Measurements from ENCODE around the gene FAM78A.
"Not testable (repeated sequence)": the region's sequence is repeated elsewhere in the genome, so short reads cannot be mapped to it uniquely, and the experiment has no call there.

FAM78A gene

DNA sequence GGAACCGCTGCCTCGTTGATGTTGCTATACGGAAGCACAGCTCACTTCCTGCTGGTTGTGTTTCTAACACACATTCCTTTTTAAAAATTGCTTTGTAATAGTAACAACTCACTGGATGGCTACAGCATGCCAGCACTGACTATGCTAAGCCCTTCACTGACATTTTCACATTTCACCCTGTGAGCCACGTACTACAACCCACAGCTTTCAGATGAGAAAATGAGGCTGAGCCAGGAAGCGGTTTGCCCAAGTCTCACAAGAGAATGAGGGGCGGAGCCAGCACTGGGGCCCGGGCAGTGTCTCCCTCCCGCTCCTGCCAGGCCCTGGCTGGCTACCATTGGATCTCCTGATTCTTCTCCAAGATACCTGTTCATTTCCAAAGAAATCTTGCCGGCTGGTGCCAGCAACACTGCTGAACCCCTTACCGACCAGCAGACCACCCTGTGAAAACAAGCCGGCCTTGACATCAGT is 38.3 kb downstream of the FAM78A start:
- peak; percentile 92 for DNase-seq (ENCODE audit: low read depth)

DNA sequence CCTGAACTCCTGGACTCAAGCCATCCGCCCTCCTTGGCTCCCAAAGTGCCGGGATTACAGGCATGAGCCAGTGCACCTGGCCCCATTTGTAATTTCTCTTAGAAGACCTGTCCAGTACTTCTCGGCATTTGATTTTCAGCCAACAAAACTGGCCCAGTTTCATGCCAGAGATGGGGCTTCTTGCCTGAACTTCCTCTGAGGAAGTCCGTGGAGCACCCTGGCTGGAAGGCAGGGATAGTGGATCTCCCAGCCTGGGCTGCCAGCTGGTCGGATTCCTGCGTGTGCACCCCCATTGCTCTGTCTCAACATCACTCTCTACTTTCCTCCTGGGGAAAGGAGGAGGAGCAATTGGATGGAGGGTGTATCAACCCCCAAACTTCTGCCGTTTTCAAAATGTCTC is 39.0 kb downstream of the FAM78A start:
- DNase-seq (ENCODE audit: low read depth), result no peak

DNA sequence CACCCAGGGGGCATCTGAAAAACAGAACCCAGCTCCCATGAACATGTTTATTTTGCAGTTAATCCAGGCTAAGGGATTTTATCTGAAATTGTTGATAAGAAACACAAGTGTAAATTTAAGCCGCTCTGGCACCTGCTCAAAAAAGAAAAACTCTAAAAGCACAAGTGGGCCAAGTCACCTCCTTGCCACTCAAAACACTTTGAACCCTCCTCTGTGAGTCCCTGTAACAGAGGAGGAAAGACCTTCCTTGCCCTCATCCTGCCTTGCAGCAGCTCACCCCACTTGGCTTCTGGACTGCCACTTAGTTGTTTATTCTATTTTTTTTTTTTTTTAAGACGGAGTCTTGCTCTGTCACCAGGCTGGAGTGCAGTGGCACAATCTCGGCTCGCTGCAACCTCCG is 39.5 kb downstream of the FAM78A start:
- DNase-seq (ENCODE audit: low read depth), result no peak

DNA sequence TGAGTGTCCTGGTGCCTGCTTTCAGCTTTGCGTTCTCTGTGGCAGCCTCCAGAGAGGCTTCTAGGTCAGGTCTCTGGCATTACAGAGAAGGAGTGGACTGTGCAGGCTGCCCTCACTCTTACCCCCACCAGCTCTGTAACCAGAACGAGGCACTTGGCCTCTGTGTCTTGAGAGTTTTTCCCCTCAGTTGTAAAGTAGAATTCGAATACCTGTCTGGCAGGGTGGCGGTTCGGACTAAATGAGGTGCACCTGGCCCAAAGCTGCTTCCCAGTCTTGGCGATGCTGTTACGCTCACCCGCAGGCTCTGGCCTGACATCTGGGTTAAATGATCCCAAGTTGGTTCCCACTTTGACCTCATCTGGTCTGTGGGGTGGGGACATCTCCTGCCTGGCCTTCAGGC is 40.1 kb downstream of the FAM78A start:
- no peak for DNase-seq (ENCODE audit: low read depth)

DNA sequence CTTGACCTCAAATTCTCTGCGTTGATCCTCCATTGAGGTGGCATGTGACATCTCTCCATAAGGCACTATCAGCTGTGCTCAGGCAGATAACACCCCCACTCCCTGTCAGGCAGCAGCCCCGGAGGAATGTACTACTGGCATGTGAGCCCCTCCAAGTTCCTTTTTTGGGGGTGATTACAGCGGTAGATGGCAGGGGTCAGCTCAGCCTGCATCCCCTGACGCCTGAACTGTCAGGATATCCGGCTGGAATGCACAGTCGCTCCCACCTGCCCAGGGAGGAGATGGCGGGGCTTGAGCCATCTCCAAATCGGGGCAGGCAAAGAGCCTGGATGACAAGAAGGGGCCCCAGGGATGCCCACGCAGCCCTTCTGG is 40.8 kb downstream of the FAM78A start:
- DNase-seq (ENCODE audit: low read depth), result no peak

DNA sequence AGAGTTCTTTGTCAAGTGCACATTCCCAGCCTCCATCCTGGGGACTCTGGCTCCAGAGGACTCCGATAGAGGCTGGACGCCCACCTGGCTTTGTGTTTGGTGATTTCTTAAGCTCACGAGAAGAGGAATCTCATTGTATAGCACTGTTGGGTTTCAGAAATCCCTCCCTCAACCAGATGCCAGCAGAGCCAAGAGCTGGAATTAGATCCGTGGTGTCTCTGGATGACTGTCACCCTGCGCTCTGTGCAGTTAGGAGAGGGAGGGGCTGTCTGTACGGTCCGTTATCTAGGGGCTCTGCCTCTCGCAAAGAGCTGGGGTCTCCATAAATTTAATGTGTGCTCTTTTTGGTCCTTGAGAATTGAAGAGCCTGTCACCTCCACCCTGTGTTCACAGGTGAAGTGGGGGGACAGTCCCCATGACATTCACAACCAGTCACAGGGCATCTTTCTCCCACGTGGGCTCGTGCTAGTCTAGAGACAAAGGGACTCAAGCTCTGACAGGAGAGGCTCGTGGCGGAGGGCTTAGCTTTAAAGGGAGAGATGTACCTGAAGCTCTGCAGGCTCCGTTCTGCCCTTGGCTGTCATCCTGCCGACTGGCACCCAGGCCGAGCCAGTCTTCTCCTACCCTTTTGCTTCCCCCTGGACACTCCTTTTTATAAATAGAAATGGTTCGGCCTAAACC is 41.4 kb downstream of the FAM78A start:
- DNase-seq (ENCODE audit: low read depth), result no peak

DNA sequence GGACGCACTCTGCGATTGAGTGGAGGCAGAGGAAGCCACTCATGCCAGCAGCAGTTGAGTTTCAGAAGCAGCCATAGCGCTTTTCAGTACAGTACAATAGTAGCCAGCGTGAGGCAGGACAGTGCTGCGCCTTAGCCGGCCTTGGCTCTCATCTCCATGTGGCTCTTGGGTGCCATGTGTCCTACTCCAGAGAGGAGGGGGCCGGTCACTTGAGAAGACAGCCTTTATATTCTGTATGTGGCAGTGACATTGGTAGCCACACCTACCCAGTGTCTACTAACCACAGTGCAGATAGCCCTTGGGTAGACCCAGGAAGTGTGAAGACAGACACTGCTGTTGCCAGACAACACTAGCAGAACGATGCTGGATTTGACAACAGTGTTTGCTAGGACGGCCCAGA is 42.3 kb downstream of the FAM78A start:
- DNase-seq (ENCODE audit: low read depth), result no peak

DNA sequence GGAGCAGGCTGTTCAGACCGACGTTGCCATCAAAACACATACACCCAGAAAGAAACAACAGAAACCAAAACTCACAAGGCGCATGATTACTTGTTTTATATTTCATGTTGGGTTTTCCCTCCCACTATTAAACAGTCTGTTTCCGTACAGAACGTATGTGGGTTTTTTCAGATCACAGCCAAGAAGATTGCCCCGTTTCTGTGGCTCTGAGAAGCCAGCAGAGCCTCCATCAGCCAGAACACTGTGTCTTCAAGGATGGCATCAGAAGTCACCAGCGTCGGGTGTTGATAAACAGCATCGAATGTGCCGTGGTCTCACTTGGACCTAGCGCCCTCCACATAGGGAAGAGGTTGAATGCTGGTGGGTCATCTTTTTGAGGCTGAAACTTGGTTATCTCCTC is 42.8 kb downstream of the FAM78A start:
- DNase-seq (ENCODE audit: low read depth), result no peak

DNA sequence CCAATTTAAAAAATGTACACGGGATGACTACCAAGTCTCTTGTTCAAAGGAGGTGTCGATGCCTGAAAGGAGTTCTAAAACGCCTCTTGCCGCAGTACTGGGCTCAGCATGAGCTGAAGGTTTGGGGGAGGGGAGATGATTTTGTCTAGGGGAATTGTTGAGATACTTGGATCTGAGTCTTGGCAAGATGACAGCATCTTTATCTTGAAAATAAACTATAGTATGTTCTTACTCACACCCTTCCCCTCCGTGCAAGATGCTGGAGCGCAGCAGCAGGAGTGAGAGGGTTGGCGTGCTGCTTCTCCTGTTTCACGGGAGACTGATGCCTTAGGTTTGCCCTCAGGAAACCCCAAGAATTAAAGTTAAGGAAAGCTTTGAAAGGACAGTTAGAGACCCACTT is 47.3 kb downstream of the FAM78A start:
- DNase-seq (ENCODE audit: low read depth), result peak; percentile 90

DNA sequence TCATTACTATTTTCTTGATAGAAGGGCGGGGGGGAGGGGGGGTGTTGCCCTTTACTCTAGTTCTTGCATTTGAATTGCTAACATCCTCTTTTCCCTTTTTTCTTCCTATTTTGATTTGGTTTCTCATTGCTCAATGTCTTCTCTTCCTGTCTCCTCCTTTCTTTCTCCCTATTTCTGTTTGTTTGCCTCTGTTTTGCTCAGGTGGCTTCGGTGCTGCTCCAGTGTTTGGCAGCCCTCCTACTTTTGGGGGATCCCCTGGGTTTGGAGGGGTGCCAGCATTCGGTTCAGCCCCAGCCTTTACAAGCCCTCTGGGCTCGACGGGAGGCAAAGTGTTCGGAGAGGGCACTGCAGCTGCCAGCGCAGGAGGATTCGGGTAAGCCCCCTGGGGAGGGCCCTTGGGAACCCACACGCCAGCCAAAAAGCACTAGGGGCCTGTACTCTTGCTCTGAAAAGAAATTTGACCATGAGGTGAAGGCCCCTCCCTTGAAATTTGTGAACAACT is 48.3 kb downstream of the FAM78A start:
- DNase-seq (ENCODE audit: low read depth), result no peak

DNA sequence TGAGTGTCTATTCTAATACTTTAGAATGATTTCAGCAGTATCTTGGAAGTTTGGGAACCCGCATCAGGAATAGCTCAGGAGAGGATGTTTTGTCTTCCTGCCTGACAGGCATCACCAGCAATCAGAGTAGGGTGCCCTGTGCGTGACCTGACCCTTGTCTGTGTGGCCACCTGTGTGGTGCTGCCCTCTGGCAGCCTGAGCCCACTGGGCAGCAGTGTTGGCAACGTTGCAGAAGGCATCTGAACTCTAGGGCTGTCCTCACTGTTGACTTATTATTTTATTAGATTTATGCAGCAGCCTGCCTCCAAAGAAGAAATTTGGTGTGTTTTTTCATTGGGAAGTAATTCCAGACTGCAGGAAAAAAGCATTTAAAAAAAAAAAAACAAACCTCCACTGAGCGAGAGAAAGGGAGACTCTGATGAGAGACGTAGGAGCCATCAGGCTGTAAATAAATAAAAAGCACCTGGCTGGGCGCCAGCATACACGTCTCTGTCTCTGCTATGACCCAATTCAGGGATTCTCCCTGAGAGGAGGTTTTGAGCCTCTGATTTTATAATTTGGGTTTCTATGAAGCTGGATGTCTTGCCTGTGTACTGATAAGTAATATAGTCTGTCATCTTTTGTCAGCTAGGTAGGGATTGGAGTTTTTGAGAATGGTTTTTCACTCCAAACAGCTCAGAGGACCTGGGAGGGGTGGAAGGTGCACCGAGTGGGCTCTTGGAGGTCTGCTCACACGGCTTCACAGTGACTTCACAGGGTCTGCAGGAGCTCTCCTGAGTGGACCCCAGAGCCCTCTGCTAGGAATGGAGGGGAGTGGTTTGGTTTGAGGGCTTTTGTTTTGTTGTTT is 49.0 kb downstream of the FAM78A start:
- DNase-seq (ENCODE audit: low read depth), result peak; percentile 52

DNA sequence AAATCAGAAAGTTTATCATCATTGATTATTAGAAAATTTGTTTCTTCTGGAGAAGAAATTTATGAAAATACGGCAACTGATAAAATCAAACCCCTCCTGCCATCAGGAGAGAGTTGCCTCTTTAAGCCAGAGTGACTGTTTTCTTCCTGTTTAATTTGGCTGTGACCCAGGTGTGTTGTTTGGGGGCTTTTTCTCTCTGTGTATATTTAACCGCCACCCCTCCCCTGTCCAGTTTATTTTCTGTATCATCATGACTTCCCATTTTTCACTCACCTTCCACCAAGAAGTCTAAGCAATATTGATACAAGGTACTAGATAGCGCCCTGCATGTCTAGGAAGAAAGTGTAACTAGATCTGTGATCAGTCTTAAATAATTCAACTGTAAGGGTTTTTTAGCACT is 50.1 kb downstream of the FAM78A start:
- no peak for DNase-seq (ENCODE audit: low read depth)

DNA sequence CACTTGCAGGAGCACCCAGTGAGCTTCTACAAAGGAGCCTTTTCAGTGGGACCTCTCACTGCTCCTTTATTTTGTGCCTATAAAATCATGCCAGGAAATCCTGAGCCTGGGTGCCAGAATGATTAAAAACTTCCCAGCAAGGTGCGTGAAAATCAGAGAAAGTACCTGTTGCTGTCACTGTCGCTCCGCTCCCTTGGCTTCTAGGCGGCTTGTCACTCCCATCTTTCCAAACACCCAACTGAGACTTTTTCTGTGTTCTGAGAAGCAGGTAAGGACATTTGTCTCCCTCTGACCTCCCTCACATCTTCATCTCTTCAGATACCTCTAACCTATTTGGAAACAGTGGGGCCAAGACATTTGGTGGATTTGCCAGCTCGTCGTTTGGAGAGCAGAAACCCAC is 53.9 kb downstream of the FAM78A start:
- DNase-seq (ENCODE audit: low read depth), result no peak

DNA sequence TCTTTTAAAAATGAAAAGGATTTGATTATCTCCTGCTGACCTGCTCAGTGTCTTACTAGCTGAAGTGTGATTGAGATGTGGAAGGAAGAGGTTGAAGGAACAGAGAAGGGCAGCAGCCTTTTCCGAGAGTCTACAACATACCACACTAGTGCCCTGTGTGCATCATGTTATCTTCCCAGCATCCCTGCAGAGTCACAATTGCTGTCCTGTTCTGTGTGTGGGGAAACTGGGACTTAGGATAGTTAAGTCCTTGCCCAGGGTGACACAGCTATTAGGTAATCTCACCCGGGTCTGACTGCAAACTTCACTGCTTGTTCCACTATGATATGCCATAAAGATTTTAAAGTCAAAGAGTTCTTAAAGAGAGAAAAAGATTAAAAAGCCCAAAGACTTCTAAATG is 55.8 kb downstream of the FAM78A start:
- DNase-seq (ENCODE audit: low read depth), result no peak

DNA sequence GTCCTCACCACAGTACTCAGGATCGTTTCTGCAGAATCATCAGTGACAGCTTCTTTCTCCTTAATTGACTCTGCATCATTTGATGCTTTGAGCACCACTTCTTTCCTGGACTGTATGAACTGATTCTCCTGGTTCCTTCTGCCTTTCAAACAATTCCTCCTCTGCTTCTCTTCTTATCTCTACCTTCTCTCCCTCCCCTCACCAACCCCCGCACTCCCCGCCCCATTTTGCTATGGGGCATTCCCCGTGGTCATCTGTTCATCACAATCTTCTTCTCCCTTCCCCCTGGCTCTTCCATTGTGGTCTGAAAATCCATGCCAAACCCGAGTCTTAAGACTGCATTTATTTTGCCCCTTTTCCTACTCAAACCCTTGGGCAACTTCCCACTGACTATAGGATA is 57.9 kb downstream of the FAM78A start:
- no peak for DNase-seq (ENCODE audit: low read depth)

DNA sequence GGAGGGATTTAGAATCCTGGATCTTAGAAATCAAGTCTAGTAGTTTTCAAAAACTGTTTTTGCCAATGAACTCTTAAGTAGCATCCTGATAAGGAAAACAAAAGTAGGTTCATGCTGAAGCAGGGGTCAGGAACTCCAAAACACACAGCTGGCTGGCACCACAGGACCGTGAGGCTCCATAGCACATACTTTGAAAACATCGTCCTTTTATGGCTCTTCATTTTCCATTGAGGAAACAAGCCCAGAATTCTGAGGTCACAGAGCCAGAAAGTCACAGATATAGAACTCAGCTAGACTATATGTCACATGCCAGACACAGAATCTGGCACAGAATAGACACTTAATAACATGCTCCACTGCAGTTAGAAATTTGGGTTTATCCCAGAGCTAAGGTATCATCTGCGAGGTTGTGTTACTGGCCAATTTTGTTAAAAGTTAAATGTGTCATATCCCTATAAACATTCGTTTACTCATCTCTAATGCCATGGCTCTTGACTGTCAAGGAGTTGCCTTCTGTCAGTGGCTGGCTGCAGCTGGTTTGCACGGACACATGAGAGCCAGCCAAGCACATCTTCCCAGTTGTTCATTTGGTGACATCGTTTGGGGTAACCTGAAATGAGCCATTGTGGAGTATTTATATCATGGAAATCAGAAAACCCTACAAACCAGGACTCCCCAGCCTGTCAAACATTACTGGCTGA is 58.8 kb downstream of the FAM78A start:
- DNase-seq (ENCODE audit: low read depth), result no peak

DNA sequence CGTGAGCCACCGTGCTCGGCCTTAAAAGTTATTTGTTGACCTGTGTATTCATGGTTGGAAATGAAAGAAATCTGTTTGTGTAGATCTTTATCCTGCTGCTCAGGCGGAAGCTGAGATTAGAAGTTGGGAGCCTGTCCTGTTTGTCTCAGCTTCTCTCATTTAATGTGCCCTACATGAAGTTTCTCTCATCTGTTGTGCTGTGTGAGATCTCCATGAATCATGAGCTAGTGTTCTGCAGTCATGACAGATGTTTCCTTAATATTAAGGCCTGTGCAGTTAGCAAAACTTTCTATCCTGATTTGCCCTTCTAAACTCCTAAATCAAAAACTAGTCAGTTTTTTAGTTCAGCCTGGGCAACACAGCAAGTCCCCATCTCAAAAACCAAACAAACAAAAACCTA is 59.5 kb downstream of the FAM78A start:
- no peak for DNase-seq (ENCODE audit: low read depth)

DNA sequence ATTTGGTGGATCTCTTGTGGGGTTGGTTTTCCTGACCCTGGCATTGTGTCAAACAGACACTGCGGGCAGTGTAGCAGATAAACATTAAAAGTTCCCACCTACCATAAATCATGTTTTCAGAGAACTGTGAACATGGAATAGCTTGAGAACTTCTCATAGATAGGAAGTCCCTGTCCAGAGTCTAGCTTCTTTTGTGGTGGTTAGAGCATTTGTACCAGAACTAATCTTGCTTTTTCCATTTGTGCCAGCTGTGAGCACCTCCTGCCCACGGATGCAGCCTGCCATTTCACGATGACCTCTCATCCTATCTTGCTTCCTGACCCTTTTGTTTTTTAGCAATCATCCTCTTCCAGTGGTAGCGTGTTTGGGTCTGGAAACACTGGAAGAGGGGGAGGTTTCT is 61.4 kb downstream of the FAM78A start:
- no peak for DNase-seq (ENCODE audit: low read depth)

DNA sequence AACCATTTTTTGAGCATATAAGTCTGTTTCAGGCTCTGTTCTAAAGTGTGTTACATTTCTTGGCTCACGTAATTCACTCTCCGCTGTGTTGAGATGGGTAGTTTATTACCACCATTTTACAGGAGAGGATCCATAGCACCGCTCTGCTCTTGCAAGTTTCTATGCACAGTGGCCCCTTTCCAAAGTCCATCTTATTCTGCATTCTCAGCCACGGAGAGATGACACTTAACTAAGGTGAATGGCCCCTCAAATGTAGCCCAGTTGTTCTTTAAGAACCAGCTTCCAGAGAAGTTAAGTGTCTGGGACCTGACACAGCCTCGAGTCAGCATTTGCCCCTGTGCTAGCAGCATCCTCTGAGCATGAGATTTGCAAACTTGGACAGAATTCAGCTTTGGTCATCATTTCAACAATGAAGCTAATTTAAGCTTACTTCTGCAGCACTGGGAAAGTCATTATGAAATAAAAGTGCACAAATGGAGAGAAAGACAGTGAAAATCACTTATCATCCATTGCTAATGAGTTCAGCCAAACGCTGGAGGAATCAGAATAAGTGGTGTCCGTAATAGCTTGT is 61.9 kb downstream of the FAM78A start:
- DNase-seq (ENCODE audit: low read depth), result no peak

DNA sequence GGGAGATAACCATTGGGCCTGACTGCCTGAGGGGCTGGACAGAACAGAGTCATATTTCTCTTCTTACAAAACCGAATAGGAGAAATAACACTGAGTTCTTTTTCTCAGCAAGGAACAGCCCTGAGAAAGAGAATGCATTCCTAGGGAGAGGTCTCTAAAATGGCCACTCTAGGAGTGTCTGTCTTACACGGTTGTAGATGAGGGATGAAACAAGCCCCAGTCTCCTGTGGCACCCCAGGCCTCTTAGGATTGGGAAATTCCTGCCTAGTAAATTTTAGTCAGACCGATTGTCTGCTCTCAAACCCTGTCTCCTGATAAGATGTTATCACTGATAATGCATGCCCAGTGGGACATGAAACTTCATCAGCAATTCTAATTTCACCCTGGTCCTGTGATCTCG is 64.4 kb downstream of the FAM78A start:
- DNase-seq (ENCODE audit: low read depth), result not testable (repeated sequence)
